Measurements from ENCODE around the gene MAGI3.

MAGI3 gene

GRCh38 chr1:113648478-113648877 is 258.2 kb downstream of the MAGI3 start:
- Histone ChIP-seq H3K4me1 (ENCODE audit: insufficient read depth, low read length, poor library complexity, severe bottlenecking) (no peaks in the 10 kb centered on the region), H3K9me2 (replicated peaks; ENCODE audit: low read depth, low read length) (no peaks in the 10 kb centered on the region), H3K27me3 (ENCODE audit: insufficient read depth, low read length, poor library complexity, severe bottlenecking) (no peaks in the 10 kb centered on the region), H4K20me1 (ENCODE audit: insufficient read depth, low read length, poor library complexity, severe bottlenecking) (no peaks in the 10 kb centered on the region), H3K4me2 (ENCODE audit: low read depth, low read length, poor library complexity, severe bottlenecking) (no peak overlapping the region), H3K36me3 (ENCODE audit: insufficient read depth, low read length) (no peaks in the 10 kb centered on the region), H3K79me2 (ENCODE audit: insufficient read depth, low read length) (no peaks in the 10 kb centered on the region), H3K9ac (ENCODE audit: low read depth, low read length, poor library complexity, severe bottlenecking) (no peak overlapping the region), H3F3A (ENCODE audit: low read depth) (no peaks in the 10 kb centered on the region), H3K9me3 (ENCODE audit: insufficient read depth, low read depth, low read length) (no peaks in the 10 kb centered on the region), H2AFZ (ENCODE audit: low read length) (no peak overlapping the region), H3K4me3 (ENCODE audit: low read length, poor library complexity, severe bottlenecking) (no peak overlapping the region)
- TF ChIP-seq CTCF (conservative IDR thresholded peaks at IDR 0.05; ENCODE audit: low read length) (no peak), EZH2phosphoT487 (IDR thresholded peaks at IDR 0.05; ENCODE audit: borderline replicate concordance) (no peak)

GRCh38 chr1:113652771-113653170 is 262.5 kb downstream of the MAGI3 start:
- Histone ChIP-seq H2AFZ (ENCODE audit: low read length) (no peak overlapping the region), H3K79me2 (ENCODE audit: insufficient read depth, low read length) (no peaks in the 10 kb centered on the region), H3K9me2 (replicated peaks; ENCODE audit: low read depth, low read length) (no peaks in the 10 kb centered on the region), H3K4me3 (ENCODE audit: low read length, poor library complexity, severe bottlenecking) (no peak overlapping the region), H3K4me1 (ENCODE audit: insufficient read depth, low read length, poor library complexity, severe bottlenecking) (no peaks in the 10 kb centered on the region), H3K27me3 (ENCODE audit: insufficient read depth, low read length, poor library complexity, severe bottlenecking) (no peaks in the 10 kb centered on the region), H4K20me1 (ENCODE audit: insufficient read depth, low read length, poor library complexity, severe bottlenecking) (no peaks in the 10 kb centered on the region), H3K9me3 (ENCODE audit: insufficient read depth, low read depth, low read length) (no peaks in the 10 kb centered on the region), H3F3A (ENCODE audit: low read depth) (no peaks in the 10 kb centered on the region), H3K4me2 (ENCODE audit: low read depth, low read length, poor library complexity, severe bottlenecking) (no peak overlapping the region), H3K9ac (ENCODE audit: low read depth, low read length, poor library complexity, severe bottlenecking) (no peak overlapping the region), H3K36me3 (ENCODE audit: insufficient read depth, low read length) (0 out of 2 replicates have a peak, but pooled peaks cover 4% of the 10 kb centered on the region)
- no peak for TF ChIP-seq CTCF (conservative IDR thresholded peaks at IDR 0.05; ENCODE audit: low read length)
- no peak for TF ChIP-seq EZH2phosphoT487 (IDR thresholded peaks at IDR 0.05; ENCODE audit: borderline replicate concordance)

GRCh38 chr1:113653741-113654140 is 263.4 kb downstream of the MAGI3 start:
- no peak for TF ChIP-seq EZH2phosphoT487 (IDR thresholded peaks at IDR 0.05; ENCODE audit: borderline replicate concordance)
- no peak for TF ChIP-seq CTCF (conservative IDR thresholded peaks at IDR 0.05; ENCODE audit: low read length)
- Histone ChIP-seq H3K9me3 (ENCODE audit: insufficient read depth, low read depth, low read length) (no peaks in the 10 kb centered on the region), H3K4me2 (ENCODE audit: low read depth, low read length, poor library complexity, severe bottlenecking) (no peak overlapping the region), H3K9ac (ENCODE audit: low read depth, low read length, poor library complexity, severe bottlenecking) (no peak overlapping the region), H2AFZ (ENCODE audit: low read length) (no peak overlapping the region), H3K4me3 (ENCODE audit: low read length, poor library complexity, severe bottlenecking) (no peak overlapping the region), H3K36me3 (ENCODE audit: insufficient read depth, low read length) (0 out of 2 replicates have a peak, but pooled peaks cover 4% of the 10 kb centered on the region), H3K79me2 (ENCODE audit: insufficient read depth, low read length) (no peaks in the 10 kb centered on the region), H4K20me1 (ENCODE audit: insufficient read depth, low read length, poor library complexity, severe bottlenecking) (no peaks in the 10 kb centered on the region), H3K27me3 (ENCODE audit: insufficient read depth, low read length, poor library complexity, severe bottlenecking) (no peaks in the 10 kb centered on the region), H3K4me1 (ENCODE audit: insufficient read depth, low read length, poor library complexity, severe bottlenecking) (no peaks in the 10 kb centered on the region), H3F3A (ENCODE audit: low read depth) (no peaks in the 10 kb centered on the region), H3K9me2 (replicated peaks; ENCODE audit: low read depth, low read length) (no peaks in the 10 kb centered on the region)

Measured in Loucy (cell line).